MM.1S (cell line): Measurements from ENCODE around the gene CRYBB2.
"Not testable (repeated sequence)": the region's sequence is repeated elsewhere in the genome, so short reads cannot be mapped to it uniquely, and the experiment has no call there.

ENCODE experiments used
- CTCF ChIP-seq: fragments of 300-600 bp; sonication (generic); IDR thresholded peaks from 2 replicates; pipeline ENCODE4 v1.5.1; 2016; ENCODE audit warnings: antibody characterized with exemption, low read length, mixed read lengths
- EZH2 ChIP-seq: fragments of 300-600 bp; sonication (generic); optimal IDR thresholded peaks from 2 replicates; pipeline ENCODE3; 2017; ENCODE audit warnings: low read depth, mild to moderate bottlenecking, antibody characterized with exemption, low read length, mixed read lengths
- EZH2phosphoT487 ChIP-seq: fragments of 300-600 bp; sonication (generic); IDR thresholded peaks from 2 replicates; pipeline ENCODE4 v1.6.1; 2018; ENCODE audit warnings: antibody characterized with exemption, low read length

GRCh38 chr22:25267567-25267966 is 48.1 kb downstream of the CRYBB2 start:
- TF ChIP-seq CTCF, EZH2, EZH2phosphoT487: not testable (repeated sequence)
